ENCODE data around the gene BTBD17.

- no peak for TF ChIP-seq CTCF (IDR thresholded peaks at IDR 0.05; ENCODE audit: insufficient read depth, low read length, poor library complexity, severe bottlenecking)
- no peak for TF ChIP-seq EZH2phosphoT487 (conservative IDR thresholded peaks at IDR 0.05; ENCODE audit: low read length)
Measured at GRCh38 chr17:74356646-74357465, 4.8 kb downstream of the BTBD17 start.

All from SU-DHL-6 (cell line).